Measurements from ENCODE around the gene BABAM1.

Gene BABAM1

DNA sequence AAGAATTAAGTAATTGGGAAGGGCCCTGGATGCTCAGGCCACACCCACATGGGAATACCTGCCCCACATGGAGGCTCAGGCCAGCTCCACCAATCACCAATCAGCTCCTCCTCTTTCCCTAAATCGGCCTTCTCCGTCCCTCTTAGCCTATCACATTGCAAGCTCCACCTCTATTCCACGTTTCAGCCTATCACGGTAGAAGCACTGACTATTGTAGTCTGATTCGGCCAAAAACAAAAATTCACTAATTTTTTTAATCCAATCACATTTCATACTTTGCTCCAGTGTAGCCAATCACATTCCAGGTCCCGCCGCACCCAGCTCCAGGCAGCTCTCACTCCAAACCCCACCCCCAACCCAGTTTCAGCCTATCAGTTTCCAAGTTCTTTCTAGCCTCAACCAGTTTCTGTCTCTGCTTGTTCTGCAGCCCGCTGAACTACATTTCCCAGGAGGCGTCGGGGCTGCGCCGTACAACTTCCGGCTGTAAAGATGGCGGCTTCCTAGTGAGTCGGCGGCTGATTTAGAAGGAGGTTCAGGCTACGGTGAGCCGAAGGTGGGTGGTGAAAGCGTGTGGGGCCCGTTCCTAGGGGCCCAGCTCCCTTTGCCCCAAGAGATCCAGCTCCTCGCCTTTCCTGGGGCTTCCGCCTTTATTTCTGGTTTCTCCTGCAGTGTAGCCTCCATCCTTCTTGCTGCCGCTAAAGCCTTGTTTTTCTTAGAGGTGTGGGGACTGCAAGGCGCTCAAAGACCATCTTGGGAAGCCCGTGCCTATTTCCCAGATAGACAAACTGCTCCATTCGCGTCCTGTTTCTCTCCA lies at the start of gene BABAM1:
BABAM1 (plus strand) TSS at position 469 of the 814 bp plus-strand sequence. CDS start 1,364 bp downstream, outside the sequence.
- DNase-seq, result peak; percentile 100

GRCh38 chr19:17219286-17219685 lies 48.0 kb upstream of the BABAM1 start:
- DNase-seq, result no peak

DNA sequence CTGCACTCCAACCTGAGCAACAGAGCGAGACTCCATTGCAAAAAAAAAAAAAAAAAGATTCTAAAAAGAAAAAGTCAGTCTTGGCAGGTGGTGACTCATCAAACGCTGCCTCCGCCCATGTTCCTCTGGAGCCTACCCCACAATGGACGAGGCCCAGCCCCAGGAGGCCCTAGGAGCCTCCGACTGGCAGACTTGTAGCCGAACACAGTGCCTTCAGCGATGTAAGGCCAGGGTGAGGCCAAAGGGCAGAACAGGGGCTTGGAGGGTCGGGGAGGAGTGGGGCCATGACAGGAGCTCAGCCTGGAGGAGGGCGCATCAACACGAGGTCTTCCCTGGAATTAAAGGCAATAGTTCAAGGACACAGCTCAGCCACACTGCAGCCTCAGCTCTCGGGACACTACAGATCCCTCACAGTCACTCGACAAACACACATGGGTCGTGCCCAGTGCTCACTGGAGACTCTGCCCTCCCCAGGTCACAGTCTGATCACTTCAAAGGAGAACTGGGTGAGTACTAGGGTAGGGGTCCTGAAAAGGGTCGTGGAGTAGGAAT lies 47.0 kb upstream of the BABAM1 start:
- DNase-seq, result no peak

- DNase-seq, result no peak
These were observed 42.2 kb upstream of the BABAM1 start for GRCh38 chr19:17225053-17225452.

DNA sequence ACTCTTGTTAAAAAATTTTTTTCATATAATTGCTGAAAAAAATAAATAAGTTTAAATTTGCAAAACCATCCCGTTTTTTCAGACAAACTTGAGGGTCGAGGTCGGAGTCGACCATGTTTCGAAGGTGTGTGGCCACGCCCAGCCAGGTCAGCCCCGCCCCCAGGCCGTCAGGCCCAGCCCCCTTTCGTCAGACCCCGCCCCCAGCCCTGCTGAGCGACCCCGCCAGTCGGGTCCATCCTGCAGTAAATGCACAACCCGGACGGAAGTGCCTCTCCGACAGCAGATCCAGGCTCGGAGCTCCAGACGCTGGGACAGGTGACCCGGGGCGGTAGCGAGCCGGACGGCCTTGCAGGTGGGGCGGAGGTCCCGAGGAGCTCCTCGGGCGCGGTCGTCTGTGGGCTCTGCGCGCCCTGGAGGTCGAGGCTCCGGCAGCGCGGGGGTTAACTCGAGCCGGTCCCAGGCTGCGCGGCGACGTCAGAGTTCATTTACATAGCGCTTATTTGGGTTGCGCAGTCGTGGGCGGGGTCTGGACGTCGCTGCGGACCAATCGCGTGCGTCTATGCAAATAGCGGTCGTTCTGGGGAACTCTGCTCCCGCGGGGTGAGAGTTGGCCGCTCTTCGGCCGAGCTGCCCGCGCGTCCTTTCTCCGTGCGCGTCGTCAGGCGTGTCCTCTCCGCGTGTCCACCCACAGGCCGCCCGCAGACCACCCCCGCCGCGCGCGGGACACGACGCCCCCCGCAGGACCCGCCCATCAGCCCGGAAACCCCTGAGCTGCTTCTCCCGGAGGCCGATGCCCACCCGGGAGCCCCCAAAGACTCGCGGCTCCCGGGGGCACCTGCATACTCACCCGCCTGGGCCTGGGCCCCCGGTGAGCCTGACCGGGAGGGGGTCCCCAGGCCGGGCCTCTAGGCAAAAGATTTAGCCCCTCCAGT lies 41.0 kb upstream of the BABAM1 start, which contains the start of gene OCEL1:
OCEL1 (plus strand) TSS at position 225 of the 932 bp plus-strand sequence; CDS start at position 247, 22 bp downstream.
- peak; percentile 97 for DNase-seq

DNA sequence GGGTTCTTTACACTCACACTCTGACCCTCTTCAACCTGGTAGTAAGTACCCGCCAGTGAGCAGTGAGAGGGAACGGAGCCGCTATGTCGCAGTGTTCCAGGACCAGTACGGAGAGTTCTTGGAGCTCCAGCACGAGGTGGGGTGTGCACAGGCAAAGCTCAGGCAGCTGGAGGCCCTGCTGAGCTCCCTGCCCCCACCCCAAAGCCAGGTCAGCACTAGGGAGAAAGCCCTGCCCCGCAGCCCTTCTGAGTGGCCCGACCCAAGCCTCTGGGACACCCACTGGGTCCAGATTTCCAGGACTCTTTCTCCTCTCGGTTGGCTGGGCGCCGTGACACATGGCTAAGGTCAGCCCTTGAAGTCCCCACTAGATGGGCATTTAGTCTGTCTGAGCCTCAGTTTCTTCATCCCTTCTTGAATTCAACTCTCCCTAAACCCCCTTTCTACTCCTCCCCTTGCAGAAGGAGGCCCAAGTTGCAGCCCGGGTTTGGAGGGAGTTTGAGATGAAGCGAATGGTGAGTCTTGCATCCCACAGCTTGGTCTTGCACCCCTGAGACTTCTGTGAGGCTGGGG lies 39.4 kb upstream of the BABAM1 start:
- no peak for DNase-seq

- no peak for DNase-seq
These were observed 37.4 kb upstream of the BABAM1 start for GRCh38 chr19:17229890-17230289.

- DNase-seq, result no peak
These were observed 35.0 kb upstream of the BABAM1 start for GRCh38 chr19:17232258-17232657.

GRCh38 chr19:17234911-17235299 lies 32.3 kb upstream of the BABAM1 start:
- DNase-seq, result peak; percentile 48 to 56

DNA sequence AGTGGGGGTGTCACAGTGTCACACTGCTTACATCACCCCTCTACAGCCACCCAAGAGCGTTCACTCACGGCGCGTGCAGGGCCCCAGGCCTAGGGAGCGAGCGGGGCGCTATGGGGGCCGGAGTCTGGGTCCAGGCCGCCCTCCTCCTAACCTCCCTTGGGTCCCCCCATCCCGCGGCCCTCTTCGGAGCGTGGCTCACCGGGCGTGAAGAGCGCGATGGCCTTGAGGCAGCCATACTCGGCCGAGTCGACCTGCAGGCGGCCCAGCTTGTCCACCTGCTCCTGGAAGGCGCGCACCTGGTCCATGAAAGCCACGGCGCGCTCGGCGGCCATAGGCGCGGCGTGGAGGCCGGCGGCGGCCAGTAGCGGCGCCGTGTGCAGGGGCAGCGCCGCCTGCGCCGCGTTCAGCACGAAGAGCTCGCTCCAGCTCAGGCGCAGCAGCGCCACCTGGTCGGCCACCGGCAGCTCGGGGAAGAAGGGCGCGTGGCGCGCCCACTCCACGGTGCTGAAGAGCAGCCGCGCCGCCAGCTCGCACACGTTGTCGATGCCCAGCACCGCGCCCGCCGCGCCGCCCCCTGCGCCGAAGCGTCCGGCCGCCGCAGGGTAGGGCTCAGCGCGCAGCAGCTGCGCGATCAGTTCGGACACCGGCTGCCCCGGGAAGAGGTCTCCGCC lies 31.8 kb upstream of the BABAM1 start:
- peak; percentile 28 to 31 for DNase-seq

- peak in 1 of 2 experiments; percentile 15 for DNase-seq
These were observed 31.1 kb upstream of the BABAM1 start for GRCh38 chr19:17235971-17236777.

- DNase-seq, result no peak
These were observed 30.3 kb upstream of the BABAM1 start for GRCh38 chr19:17236811-17237543.

GRCh38 chr19:17237747-17238706 lies 29.2 kb upstream of the BABAM1 start:
- no peak for DNase-seq

DNA sequence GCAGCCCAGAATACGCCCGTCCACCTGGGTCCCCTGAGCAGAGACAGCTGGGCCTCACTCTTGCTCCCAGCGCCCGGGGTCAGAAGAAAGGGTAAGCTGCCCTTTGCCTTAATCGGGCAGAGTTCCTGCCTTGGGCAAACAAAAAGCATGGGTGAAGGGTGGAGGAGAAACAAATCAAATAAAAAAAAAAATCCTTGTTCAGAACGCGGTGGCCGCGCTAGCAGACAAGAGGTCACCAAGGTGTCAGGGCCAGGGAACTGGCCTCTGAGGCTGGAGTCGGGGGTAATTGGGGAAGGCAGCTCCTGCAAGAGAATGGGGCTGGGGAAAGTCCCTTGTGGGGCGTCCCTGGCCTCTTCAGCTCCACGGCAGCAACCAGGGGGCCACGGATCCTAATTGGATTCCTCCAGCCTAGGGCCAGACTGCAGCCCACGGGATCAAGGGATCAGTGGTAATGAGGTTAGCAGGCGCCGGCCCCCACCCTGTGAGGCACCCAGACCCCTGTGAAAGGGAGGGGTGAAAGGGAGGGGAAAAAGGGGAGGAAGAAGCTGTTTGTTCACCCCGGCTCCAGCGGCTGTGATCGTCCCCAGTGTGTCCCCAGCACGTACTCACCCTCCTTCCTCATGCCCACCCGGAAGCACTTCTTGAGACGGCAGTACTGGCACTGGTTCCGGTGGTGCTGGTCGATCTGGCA lies 27.0 kb upstream of the BABAM1 start:
- DNase-seq, result no peak

DNA sequence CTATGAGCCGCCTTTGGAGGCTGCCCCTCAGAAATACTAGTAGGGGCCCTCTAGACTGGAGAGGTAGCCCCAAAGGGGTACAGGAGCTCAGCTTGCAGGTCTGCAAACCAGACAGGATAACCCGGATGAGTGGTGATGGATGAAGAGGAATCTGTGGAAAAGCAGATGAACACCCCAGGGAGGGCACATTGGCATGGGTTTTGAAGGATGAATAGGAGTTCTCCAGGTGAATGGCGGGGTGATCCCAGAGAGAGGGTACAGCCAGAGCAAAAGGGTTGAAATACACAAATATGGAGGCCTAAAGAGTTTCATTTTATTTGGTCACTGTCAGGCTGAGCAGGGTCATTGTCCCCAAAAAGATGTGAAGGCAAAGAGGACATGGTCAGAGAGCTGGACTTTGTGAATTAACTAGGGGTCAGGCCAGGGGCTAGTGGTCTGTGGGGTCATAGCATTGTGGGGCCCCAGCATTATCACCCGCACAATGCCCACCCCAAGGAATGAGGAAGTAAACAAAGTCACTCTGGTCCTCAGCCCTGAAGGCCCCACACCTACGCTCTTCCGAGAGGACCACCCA lies 26.3 kb upstream of the BABAM1 start:
- DNase-seq, result no peak

DNA sequence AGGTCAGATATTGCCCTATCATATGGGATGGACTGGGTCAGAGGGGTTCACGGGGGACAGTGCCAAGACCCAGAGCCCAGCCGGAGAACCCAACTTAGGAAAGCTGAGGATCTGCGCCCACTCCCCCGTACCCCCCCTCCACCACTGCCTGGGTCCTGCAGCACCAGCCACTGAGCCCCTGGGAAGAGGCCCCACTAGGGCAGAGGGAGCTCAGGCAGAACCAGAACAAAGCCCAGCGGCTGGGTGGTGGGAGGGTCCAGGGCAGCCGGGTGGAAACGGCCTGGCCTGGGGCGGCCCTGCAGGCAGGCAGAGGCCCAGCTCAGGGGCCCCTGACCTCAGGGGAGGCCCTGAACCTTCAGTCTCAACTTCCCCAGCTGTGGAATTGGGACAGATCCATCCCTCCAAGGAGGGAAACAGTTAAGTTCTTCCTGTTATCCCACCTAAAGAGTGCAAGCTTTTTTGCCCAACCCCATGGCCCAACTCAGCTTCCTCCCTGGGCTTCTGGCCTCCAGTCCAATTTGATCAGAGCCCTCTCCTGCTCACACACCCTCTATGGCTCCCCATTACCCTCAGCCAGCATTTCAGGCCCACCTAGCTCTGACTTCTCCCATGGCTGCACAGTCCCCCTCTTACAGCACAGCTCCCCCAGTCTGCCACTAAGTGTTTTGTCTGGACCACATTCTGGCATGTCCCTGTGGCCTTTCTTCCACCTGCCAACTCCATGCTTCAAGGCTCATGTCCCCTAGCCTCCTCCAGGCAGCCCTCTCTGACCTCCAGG lies 24.6 kb upstream of the BABAM1 start:
- DNase-seq, result no peak

DNA sequence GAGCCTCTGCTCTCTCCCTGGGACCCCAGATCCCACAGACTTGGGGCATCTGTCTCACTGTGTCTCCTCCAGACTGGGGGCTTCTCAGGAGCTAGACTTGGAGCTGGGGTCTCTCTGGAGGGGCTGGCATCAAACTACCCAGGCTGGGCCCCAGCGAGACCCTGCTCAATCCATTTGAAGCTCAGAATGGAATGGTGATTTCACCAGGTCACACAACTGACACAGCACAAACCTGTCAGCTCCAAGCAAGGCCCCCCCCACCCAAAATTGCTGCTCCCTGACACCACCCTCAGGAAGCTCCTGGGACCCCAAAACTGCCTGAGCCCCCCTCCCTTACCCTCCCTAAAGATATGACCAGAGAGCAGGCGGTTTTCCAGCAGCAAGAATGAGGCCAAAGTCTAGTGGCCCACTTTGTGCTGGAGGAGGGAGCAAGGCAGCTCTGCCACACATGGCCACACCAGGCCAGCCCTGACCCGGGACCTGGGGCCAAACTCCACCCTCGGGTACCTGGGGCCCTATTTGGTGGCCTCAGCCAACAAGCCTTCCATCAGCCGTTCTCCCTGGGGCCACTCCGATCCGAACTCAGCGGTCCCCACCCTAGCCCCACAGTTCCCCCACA lies 23.9 kb upstream of the BABAM1 start:
- DNase-seq, result no peak

All from Kasumi-1 (cell line).